C1 segment of cervical spinal cord (tissue), 14 donors: Measurements from ENCODE around the gene KAT2A.
A peak's percentile ranks its signal among the peaks of the same experiment; 100 is the strongest.

Experiments
- DNase-seq, 14 donors: peaks; one replicate each; lab custom pipeline; 2025; lab: John Stamatoyannopoulos, UW

Gene KAT2A

DNA sequence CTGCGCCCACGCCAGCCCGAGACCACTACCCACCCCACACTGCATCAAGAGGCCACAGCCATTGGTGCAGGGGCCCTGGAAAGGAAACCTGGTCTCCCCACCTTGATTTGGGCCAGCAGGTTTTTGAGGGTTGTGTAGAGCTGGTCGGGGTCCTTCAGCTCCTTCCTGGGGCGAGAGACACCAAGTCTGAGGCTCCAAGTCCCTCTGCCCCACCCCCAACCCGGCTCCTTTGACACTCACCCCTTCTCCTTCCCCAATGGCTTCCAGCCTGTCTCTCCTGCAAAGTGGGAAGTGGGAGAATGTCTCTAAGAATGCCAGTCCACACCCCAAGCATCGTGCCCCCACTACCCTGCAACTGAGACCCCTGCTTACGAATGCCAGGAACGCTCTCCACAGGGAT lies 7.0 kb downstream of the KAT2A start:
- no peak for DNase-seq

DNA sequence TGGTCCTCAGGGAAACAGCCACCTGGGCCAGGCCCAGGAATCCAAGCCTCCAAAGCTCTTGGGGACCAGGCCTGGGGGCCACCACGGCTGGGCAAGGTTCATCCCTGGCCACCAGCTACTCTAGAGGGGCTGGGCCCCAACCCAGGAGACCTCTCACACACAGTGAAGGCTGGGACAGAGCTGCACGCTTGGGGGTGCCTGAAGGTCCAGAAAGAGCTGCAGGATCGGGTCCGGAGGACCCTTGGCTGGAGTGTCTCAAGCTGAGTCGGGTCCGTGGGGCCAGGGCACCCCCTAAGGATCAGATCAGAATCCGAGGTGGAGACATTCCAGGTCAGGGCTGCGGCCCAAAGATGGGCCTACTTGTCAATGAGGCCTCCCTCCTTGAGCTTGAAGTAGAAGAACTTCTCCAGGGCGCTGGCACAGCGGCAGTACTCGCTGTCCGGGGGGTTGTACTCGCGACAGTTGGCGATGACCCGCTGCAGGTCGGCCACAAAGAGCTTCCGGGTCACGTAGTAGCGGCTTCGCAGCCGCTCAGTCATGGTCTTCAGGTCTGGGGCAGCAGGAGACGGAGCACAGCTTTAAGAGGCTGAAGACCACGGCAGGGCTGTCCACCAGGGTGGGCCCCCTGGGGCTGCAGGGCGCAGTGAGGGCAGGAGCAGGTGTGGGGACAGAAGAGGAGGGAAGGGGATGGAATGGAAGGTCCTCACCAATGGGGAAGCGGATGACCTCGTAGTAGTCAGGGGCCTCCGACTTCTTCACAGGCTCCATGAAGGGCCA lies 7.7 kb downstream of the KAT2A start:
- no peak for DNase-seq

DNA sequence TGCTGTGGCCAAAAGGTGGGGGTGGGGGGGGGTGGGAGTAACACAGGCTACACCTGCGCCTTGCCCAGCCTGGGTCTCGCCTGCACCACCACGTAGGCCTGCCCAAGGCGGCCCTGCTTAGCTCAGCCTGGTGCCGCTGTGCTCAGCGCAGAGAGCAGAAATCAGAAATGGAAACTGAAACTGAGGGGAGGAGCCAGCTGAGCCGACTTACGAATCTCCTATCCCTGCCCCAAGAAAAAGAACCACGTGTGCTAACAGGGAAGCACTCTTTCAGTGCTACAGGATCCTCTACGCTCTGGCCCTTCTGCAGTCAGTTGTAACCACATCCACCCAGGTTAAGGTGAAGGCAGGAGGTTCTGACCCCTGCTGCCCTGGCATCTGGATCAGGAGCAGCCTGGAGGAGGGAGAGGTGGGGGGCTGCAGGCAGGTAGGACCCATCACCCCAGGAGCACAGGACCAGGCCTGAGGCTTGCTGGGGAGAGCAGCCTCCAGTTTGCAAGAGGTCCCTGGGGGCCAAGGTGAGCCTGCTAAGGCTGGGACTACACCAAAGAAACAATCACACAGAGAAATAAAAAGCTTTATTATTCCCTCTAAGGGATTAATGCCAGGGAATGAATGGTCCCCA lies 8.5 kb downstream of the KAT2A start, which contains the start of gene DHX58:
DHX58 (minus strand) TSS at position 163 of the 625 bp plus-strand sequence. CDS start 822 bp downstream, outside the sequence.
- peak in 12 of 14 donors; percentile 11 to 73 (median 48) for DNase-seq

DNA sequence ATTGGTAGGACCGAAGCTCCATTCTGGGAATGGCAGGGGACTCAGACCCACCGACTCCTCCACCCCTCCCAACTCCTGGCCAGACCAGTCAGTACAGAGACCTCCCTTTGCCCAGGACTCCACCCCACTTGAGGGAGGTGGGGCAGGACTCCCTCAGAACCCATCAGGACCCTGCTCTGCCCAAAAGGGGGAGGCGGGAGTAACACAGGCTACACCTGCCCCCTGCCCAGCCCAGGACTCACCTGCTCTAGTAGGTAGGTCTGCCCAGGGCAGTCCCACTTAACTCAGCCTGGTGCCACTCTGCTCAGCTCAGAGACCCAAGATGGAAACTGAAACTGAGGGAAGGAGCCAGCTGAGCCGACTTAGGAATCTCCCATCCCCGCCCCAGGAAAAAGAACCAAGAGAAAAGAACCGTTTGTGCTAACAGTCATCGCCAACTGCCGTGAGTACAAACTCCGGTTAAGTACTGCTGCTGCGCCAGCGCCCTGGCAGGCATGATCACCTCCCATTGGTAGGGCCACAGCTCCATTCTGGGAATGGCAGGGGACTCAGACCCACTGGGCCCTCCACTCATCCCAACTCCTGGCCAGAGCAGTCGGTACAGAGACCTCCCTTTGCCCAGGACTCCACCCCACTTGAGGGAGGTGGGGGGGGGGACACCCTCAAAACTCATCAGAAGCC lies 9.2 kb downstream of the KAT2A start:
- peak in 5 of 14 donors; percentile 44 to 73 (median 49) for DNase-seq

DNA sequence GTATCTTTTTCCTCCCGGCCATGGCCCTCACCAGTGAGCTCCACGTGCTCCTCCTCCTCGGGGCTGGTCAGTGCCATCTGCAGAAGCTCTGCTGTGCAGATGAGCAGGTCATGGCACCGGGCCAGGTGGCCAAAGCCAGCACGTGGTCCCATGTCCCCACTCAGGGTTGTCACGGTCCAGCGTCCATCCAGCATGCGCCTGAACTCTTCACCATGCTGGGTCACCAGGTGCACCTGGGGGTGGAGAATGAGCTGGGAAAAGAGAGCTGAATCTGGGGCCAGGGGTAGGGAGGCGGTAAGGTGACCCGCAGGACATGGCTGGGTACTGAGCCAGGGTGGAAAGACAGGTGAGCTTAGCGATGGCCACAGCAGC lies 9.9 kb downstream of the KAT2A start:
- DNase-seq: no peak

DNA sequence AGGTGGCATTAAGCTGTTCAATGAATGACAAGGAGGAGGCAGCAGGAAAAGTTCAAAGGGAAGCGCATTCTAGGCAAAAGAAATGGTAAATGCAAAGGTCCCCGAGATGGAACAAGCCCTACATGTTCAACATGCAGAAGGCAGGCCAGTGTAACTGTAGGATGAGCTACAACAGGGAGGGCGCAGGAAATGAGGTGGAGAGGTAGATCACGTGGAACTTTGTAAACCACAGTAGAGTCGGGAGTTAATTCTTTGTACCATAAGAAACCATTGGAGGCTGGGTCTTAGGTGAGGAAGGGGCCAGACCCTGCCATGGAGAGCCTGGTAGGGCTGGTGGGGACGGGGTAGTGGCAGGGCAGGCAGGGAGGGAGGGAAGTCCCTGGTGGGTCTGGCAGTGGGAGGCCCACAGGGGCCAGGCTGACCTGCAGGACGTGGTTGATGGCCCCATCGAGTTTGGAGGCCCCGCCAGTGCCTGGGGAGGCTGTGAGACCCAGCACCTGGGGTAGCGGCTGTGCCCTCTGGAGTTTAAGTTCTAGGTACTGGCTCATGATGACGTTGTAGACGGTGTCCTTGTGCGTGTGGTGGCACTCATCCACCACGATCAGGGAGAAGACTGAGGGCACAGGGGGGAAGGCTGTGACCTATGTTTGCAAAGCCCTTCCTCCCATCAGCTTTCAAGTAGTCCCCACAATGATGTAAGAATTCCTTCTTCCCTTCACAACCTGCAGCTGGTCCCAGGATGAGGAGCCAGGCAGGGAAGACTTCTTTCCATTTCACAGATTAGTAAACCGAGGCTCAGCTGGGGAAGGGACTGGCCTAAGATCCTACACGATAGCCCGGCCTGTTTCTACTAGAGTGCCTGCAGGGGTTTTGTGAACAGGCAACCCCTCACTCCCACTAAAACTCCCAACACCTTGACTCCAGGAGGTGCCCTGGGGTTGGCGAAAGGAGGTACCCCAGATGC lies 10.6 kb downstream of the KAT2A start:
- no peak for DNase-seq

DNA sequence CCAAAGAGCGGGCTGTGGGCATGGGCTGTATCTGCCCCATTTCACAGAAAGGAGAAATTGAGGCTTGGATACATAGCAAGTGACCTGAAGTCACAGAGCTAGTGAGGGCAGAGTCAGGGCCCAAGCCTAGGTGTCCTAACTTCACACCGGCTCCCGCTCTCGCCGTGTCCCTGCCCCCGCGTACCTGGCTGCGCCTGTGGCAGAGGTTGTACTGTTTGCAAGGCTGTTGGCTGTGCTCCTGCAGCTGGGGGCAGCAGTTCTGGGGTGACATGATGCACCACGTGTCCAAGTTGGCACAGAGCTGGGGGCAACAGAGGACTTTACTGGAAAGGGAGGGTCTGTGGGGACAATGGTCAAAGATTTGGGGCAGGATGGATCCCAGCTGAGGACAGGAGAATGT lies 12.1 kb downstream of the KAT2A start:
- no peak for DNase-seq

DNA sequence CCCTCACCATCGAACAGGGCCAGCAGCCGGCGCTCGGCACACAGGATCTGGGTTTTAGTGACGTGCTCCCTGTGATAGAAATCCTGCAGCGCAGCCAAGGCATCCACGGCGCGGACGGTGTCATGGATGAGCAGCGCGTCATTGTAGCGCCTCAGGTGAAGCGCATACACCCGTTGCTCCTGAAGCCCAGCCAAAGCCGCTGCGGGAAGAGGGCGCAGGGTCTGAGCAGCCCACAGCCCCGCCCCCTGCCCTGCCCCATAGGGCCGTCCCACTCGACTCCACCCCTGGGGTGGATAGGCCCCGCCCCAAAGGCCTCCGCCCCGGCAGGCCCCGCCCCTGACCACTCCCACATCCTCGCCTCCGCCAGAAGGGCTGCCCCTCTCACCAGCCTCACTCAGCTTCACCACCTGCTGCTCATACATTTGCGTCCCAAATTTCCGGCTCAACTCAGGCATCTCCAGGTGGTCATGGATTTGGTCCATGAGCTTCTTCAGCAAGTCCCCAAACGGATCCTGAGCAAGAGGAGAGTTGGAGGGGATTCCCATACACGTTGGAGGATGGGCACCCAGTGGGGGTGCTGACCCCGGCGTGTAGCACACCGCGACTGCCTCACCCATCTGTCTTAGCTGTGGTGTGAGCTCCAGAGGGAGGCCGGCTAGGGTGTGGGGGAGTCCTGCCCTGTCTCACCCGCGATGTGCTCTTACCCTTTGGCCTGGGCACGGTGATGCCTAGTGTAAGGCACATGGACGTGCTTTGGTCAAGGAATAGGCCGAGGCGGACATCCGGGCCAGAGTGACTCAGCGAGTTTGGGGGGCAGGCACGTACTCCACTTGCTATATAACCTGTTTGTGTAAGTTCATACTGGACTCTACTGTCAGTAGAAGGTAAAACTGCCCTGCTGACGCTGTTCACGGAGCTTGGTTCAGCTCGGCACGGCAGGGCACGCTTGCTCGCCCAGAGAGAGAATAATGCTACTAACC lies 13.3 kb downstream of the KAT2A start:
- DNase-seq: peak in 2 of 14 donors; percentile 35 to 87

DNA sequence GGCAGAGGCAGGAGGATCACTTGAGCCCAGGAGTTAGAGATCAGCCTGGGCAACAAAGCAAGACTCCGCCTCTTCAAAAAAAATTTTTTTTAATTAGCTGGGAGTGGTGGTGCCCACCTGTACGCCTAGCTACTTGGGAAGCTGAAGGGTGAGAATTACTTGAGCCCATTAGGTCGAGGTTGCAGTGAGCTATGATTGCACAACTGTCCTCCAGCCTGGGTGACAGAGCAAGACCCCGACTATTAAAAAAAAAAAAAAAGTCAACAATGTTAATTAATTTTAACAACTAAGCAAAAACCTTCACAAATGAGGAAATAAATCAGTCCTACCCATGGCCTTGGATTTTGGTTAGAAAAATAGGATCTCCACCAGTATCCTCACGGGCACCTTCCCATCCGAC lies 14.0 kb downstream of the KAT2A start:
- no peak for DNase-seq

DNA sequence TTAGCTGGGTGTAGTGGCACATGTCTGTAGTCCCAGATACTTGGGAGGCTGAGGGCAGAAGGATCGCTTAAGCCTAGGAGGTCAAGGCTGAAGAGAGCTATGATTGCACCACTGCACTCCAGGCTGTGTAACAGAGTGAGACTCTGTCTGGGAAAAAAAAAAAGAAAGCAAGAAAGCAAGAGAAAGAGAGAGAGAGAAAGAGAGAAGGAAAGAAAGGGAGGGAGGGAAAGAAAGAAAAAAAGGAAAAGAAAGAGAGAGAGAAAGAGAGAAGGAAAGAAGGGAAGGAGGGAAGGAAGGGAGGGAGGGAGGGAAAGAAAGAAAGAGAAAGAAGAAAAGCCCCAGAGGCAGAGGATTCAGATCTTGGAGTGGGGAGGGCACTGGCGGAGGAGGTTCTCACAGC lies 15.2 kb downstream of the KAT2A start:
- no peak for DNase-seq

DNA sequence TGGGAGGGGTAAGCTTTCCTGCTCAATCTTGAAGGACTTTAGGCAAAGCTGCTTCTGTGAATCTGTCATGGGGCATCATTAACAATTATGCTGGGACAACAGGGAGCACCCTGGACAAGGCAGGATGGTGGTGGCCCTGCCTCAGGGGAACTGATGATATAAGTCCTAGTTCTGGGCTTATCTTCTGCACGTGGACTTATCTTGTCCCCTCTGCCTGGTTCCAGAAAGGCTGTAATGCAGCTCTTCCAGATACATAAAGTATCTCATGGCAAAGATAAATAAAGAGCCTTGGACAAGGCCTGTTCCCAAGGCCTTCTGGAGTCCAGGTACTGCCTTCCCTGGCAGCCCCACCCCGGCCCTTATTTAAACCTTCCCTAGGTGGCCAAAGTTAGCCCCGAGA lies 16.9 kb downstream of the KAT2A start:
- no peak for DNase-seq

DNA sequence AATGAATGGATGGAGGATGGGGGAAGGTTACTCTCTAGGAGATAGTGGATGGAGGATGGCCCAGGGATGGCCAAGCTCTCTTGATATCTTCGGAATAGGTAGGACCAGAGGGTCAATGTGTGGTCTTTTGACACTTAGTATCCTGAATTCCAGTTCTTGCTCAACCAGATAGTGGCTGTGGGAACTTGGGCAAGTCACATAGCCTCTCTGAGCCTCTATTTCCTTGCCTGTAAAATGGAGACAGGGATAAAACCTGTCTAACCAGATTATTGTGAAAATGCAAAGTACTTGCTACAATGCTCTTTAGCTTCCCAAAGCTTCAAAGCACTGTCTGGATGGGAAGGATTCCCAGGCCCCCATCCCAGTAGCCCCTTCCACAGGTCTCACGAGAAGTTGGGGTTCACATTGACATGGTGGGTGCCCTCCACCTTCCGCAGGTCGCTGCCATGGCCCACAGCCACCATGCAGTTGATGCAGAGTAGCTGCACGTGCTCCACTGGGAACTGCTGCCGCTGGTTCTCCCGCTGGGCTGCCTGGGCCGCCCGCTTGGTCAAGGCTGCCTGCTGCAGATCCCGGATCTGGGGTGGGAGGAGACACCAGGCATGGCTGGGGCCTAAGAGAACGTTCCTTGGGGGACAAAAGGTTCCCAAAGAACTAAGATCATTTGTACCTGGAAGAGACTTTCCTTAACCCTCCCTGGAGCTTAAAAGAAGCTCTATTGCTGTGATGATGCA lies 17.8 kb downstream of the KAT2A start:
- DNase-seq: no peak

DNA sequence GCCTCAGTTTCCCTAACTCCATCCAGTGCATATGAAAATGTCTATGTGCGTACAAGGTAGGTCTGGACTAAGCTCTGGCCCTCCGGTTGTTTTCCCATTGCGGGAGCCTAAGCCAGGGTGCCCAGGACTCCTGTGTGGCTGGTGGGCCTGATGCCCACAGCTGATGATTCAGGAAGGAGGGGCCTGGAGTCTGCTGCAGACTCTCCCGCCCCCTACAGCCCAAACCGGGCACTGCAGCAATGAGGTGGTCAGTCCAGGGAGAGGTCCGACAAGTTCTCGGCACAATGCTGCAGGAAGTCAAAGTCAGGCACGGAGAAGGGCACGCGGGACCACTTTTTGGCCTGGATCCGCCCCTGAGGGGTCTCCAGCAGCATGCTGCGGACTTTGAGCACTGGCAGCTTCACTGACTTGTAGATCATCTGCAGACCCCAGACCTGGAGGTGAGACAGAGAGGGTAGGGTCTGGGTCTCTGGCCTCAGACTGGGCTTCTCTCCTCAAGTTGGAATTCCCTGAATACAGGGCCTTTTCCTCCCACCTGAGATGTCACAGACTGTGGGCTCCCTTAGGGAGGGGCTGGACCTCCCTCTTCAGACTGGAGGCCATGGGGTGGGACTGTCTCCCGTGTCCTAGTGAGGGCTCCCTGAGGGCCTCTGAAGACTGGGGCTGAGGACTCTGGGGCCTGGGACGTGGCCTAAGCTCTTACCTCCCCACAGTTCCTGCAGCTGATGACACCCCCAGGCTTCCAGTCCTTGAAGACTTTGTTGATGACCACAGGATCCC lies 19.5 kb downstream of the KAT2A start:
- peak in 11 of 14 donors; percentile 7 to 77 (median 52) for DNase-seq

DNA sequence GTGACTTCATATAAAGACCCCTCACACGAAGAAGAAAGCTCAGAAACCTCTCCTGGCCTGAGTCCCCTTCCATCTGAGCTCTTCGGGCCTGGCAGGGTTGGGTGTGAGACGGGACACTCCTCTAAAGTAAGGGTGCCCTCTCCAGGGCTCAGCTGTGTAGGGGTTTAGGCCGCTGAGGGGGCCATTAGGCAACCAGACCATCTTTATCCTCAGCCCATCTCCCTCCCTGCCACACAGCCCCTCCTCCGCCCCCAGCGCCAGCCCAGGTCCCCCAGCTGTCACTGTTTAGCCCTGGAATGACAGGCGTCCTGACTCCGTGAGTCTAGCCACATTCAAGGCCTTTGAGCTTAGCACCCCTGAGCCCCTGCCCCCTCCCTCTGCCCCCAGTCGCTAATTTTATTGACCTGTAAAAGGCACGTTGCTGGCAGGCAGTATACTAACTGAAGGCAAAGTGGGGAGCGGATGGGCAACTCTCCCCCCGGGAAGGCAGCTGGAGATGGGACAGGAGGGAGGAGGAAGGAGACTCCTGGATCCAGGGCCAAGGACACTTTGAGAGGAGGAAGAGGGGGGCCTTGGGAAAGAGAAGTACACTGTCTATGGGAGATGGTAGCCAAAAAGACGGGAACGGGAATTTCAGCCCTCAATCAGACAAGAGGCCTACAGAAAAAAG lies 22.3 kb downstream of the KAT2A start:
- DNase-seq: no peak

DNA sequence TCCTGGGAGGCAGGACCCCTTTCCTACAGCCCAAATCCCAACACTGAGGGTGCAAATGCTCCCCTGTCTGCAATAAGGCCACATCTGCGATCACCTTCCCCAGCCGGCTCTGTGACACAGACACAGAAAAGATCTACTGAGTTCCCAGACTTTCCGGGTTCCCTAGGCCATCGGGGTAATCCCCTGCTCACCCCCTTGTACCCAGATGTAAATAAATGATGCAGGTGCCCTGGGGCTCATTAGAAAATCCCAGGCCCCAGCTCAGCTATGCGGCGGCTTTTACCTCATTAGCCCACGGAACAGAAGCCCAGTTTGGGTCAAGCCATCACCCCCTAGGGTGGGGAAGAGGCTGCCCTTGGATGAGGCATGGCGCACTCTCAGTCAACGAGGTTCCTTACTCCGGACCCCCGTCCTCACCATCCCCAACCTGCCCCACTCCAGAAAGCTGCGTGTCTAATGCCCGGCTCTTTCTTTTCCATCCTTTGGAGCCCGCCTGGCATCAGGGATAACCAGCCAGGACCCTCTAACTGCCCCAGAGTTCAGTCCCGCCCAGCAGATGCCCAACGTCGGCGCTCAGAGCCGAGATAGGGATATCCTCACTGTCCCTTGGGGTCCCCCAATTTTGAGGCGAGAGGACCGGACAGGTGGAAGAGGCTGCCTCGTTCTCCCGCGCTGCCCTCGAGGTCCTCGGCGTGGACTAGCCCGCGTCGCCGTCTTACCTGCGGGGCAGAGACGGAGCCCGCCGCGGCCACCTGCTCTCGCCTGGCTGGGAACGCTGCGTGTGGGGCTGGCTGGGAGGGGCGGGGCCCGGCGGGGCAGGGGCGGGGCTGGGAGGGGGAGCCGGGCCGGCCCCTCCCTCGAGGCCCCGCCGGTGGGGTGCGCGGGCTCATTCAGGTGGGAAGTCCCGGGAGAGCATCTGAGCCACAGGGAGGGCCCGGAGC lies 23.2 kb downstream of the KAT2A start, which contains the start of gene ZNF385C:
ZNF385C (minus strand) TSS at position 783 of the 941 bp plus-strand sequence. CDS start 35,417 bp downstream, outside the sequence.
- no peak for DNase-seq

DNA sequence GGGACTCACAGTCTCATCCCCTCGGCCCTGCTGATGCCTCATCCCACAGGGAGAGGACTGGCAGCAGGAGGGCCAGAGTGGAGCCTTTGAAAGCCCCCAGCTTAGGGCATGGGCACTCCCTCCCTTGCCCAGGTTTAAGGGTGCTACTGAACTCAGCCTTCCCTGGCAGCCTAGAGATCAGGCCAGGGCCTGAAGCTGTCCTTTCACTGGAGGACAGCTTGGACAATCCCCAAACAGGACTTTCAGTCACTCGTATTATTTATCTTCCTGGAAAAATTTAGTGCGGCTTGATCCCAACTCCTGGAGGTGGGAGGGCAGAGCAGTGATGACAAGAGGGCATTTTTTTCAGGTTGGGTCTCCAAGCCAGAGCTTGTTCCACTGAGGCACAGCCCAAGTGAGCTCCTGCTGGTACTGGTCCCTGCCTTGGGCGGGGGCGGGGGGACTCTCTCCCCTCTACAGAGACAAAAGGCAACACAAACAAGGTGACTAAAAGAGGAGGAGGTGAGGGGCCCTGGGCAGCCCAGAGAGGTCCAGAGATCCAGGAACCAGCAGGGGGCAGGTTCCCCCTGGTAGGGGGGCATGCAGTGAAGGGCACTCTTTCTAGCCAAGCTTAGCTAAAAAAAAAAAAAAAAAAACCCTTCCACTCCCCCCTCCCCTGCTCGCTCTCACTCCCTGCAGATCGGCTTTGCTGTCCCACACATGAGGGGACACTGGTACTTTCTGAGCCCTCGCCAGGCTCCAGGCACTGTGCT lies 24.6 kb downstream of the KAT2A start:
- no peak for DNase-seq
